ENCODE data around the gene CAMSAP1. TPM values are rescaled to one million over a fixed set of nuclear protein-coding genes. Genes with fewer than 3 reads are reported as not detected.

The CAMSAP1 gene
- total RNA-seq, 1 donor from 2014 or later = 34.8 TPM

- H2AFZ ChIP-seq (ENCODE audit: low read depth, low read length) = no peak overlapping the region
- Mint-ChIP-seq H3K27me3 (ENCODE audit: low read depth, unreplicated experiment) (no peaks in the 10 kb centered on the region), H3K9me3 (ENCODE audit: unreplicated experiment) (no peaks in the 10 kb centered on the region), H3K27ac (ENCODE audit: unreplicated experiment) (no peak overlapping the region), H3K36me3 (ENCODE audit: low read depth, unreplicated experiment) (peaks cover 2% of the 10 kb centered on the region), H3K4me3 (ENCODE audit: unreplicated experiment) (no peak overlapping the region), H3K4me1 (ENCODE audit: low read depth, unreplicated experiment) (peaks cover 19% of the 10 kb centered on the region)
- DNase-seq (ENCODE audit: low read depth) (no peak), FAIRE-seq (no peak)
- H3K4me1 ChIP-seq (ENCODE audit: insufficient read depth, low read length) = peaks cover 8% of the 10 kb centered on the region
- no peak overlapping the region for H3K4me2 ChIP-seq (ENCODE audit: low read length)
- H3K9me3 ChIP-seq (ENCODE audit: insufficient read depth, low read depth, low read length) = no peaks in the 10 kb centered on the region
- H3K27ac ChIP-seq (ENCODE audit: low read depth, low read length) = no peak overlapping the region
- no peaks in the 10 kb centered on the region for H3K27me3 ChIP-seq (ENCODE audit: insufficient read depth, low read length)
- TF ChIP-seq EZH2 (IDR thresholded peaks at IDR 0.05; ENCODE audit: insufficient read depth, low read length) (no peak), CTCF (IDR thresholded peaks at IDR 0.05; ENCODE audit: insufficient read depth, low read depth, low read length) (peak; percentile 86)
- peaks cover 77% of the 10 kb centered on the region for H3K79me2 ChIP-seq (ENCODE audit: insufficient read depth, low read length)
- peaks cover 89% of the 10 kb centered on the region for H4K20me1 ChIP-seq (ENCODE audit: insufficient read depth, low read length)
- no peak overlapping the region for H3K9ac ChIP-seq (ENCODE audit: low read length)
- no peak overlapping the region for H3K4me3 ChIP-seq (ENCODE audit: insufficient read depth, low read depth, low read length)
- no peaks in the 10 kb centered on the region for H3K36me3 ChIP-seq (ENCODE audit: insufficient read depth, low read length)
These were observed 42.8 kb downstream of the CAMSAP1 start for GRCh38 chr9:135864447-135865049.

GRCh38 chr9:135862809-135863208 lies 44.5 kb downstream of the CAMSAP1 start:
- peaks cover 22% of the 10 kb centered on the region for H3K4me1 Mint-ChIP-seq (ENCODE audit: low read depth, unreplicated experiment)
- H3K4me3 Mint-ChIP-seq (ENCODE audit: unreplicated experiment) = no peak overlapping the region
- no peak overlapping the region for H3K4me2 ChIP-seq (ENCODE audit: low read length)
- no peak overlapping the region for H2AFZ ChIP-seq (ENCODE audit: low read depth, low read length)
- DNase-seq (ENCODE audit: low read depth) = no peak
- H3K79me2 ChIP-seq (ENCODE audit: insufficient read depth, low read length) = peaks cover 71% of the 10 kb centered on the region
- peaks cover 2% of the 10 kb centered on the region for H3K36me3 Mint-ChIP-seq (ENCODE audit: low read depth, unreplicated experiment)
- TF ChIP-seq EZH2 (IDR thresholded peaks at IDR 0.05; ENCODE audit: insufficient read depth, low read length) (no peak), CTCF (IDR thresholded peaks at IDR 0.05; ENCODE audit: insufficient read depth, low read depth, low read length) (no peak)
- no peaks in the 10 kb centered on the region for H3K9me3 ChIP-seq (ENCODE audit: insufficient read depth, low read depth, low read length)
- FAIRE-seq = no peak
- no peak overlapping the region for H3K27ac Mint-ChIP-seq (ENCODE audit: unreplicated experiment)
- peaks cover 15% of the 10 kb centered on the region for H3K4me1 ChIP-seq (ENCODE audit: insufficient read depth, low read length)
- H3K9me3 Mint-ChIP-seq (ENCODE audit: unreplicated experiment) = no peaks in the 10 kb centered on the region
- no peaks in the 10 kb centered on the region for H3K36me3 ChIP-seq (ENCODE audit: insufficient read depth, low read length)
- peaks cover 89% of the 10 kb centered on the region for H4K20me1 ChIP-seq (ENCODE audit: insufficient read depth, low read length)
- H3K9ac ChIP-seq (ENCODE audit: low read length) = no peak overlapping the region
- H3K27ac ChIP-seq (ENCODE audit: low read depth, low read length) = no peak overlapping the region
- H3K27me3 ChIP-seq (ENCODE audit: insufficient read depth, low read length) = no peaks in the 10 kb centered on the region
- H3K27me3 Mint-ChIP-seq (ENCODE audit: low read depth, unreplicated experiment) = no peaks in the 10 kb centered on the region
- H3K4me3 ChIP-seq (ENCODE audit: insufficient read depth, low read depth, low read length) = no peak overlapping the region

- Mint-ChIP-seq H3K4me1 (ENCODE audit: low read depth, unreplicated experiment) (peaks cover 17% of the 10 kb centered on the region), H3K27me3 (ENCODE audit: low read depth, unreplicated experiment) (no peaks in the 10 kb centered on the region), H3K36me3 (ENCODE audit: low read depth, unreplicated experiment) (peaks cover 6% of the 10 kb centered on the region), H3K27ac (ENCODE audit: unreplicated experiment) (no peak overlapping the region), H3K4me3 (ENCODE audit: unreplicated experiment) (no peak overlapping the region), H3K9me3 (ENCODE audit: unreplicated experiment) (no peaks in the 10 kb centered on the region)
- Histone ChIP-seq H3K4me2 (ENCODE audit: low read length) (no peak overlapping the region), H3K36me3 (ENCODE audit: insufficient read depth, low read length) (peaks cover 3% of the 10 kb centered on the region), H3K9ac (ENCODE audit: low read length) (no peak overlapping the region), H3K79me2 (ENCODE audit: insufficient read depth, low read length) (peaks cover 42% of the 10 kb centered on the region), H3K27ac (ENCODE audit: low read depth, low read length) (no peak overlapping the region), H3K27me3 (ENCODE audit: insufficient read depth, low read length) (no peaks in the 10 kb centered on the region), H3K4me1 (ENCODE audit: insufficient read depth, low read length) (peaks cover 15% of the 10 kb centered on the region), H3K4me3 (ENCODE audit: insufficient read depth, low read depth, low read length) (no peak overlapping the region), H2AFZ (ENCODE audit: low read depth, low read length) (no peak overlapping the region), H3K9me3 (ENCODE audit: insufficient read depth, low read depth, low read length) (no peaks in the 10 kb centered on the region), H4K20me1 (ENCODE audit: insufficient read depth, low read length) (peaks cover 67% of the 10 kb centered on the region)
- FAIRE-seq = no peak
- TF ChIP-seq EZH2 (IDR thresholded peaks at IDR 0.05; ENCODE audit: insufficient read depth, low read length) (no peak), CTCF (IDR thresholded peaks at IDR 0.05; ENCODE audit: insufficient read depth, low read depth, low read length) (no peak)
- peak; percentile 20 for DNase-seq (ENCODE audit: low read depth)
These were observed 48.7 kb downstream of the CAMSAP1 start for GRCh38 chr9:135858491-135859185.
